GM13977 (cell line): ENCODE results near the gene SMIM41.
A peak's percentile ranks its signal among the peaks of the same experiment; 100 is the strongest.

Source experiments
- DNase-seq: peaks from one replicate; pipeline ENCODE4 v3.0.0; 2012; ENCODE audit warnings: low spot score
- CTCF ChIP-seq: IDR thresholded peaks from 2 replicates; pipeline ENCODE4 v1.5.1; 2012; ENCODE audit warnings: mild to moderate bottlenecking, control low read depth; ENCODE audit not compliant: insufficient read depth; ENCODE audit errors: extremely low read depth, missing control alignments
- in situ Hi-C: fragments of 300-500 bp; cut with MboI; formaldehyde crosslinking; loops from one replicate; pipeline ENCODE4 v1.12.0; 2022; ENCODE audit warnings: low sequenced_read_pairs, low pct_unique_long_range_greater_than_20kb, mixed read lengths, inconsistent platforms; ENCODE audit not compliant: unreplicated experiment

SMIM41 gene

GRCh38 chr12:52151837-52152783 is 72.6 kb downstream of the SMIM41 start:
- DNase-seq = peak; percentile 83
- in situ Hi-C loops = loop anchor here (10.0 kb wide), 1 partner anchor 733 kb away; no protein-coding TSS in a partner anchor

GRCh38 chr12:52152905-52153317 is 73.4 kb downstream of the SMIM41 start:
- TF ChIP-seq CTCF = no peak
- no peak for DNase-seq
- in situ Hi-C loops = loop anchor here (10.0 kb wide), 1 partner anchor 732 kb away; no protein-coding TSS in a partner anchor

More at GRCh38 chr12:52151837-52152783, 72.6 kb downstream of the SMIM41 start:
- TF ChIP-seq CTCF = peak; percentile 87

- no peak for DNase-seq
- in situ Hi-C loops = loop anchor here (10.0 kb wide), 1 partner anchor 730 kb away; no protein-coding TSS in a partner anchor
- no peak for TF ChIP-seq CTCF
These were observed 75.8 kb downstream of the SMIM41 start for GRCh38 chr12:52155048-52155868.

GRCh38 chr12:52156311-52156710 is 76.8 kb downstream of the SMIM41 start:
- no peak for TF ChIP-seq CTCF
- in situ Hi-C loops = loop anchor here (10.0 kb wide), 1 partner anchor 728 kb away; no protein-coding TSS in a partner anchor
- no peak for DNase-seq

GRCh38 chr12:52156757-52157565 is 77.5 kb downstream of the SMIM41 start:
- peak; percentile 99 for TF ChIP-seq CTCF
- DNase-seq = peak; percentile 78
- in situ Hi-C loops = loop anchor here (10.0 kb wide), 1 partner anchor 728 kb away; no protein-coding TSS in a partner anchor
